Measurements from ENCODE around the gene TRIM21. TPM values are rescaled to one million over a fixed set of nuclear protein-coding genes. Genes with fewer than 3 reads are reported as not detected.

TRIM21 gene
- total RNA-seq: 100 to 1,000 TPM in 1 of 2 donors, 10 to 100 TPM in 1; 57.5 to 100 TPM

DNA sequence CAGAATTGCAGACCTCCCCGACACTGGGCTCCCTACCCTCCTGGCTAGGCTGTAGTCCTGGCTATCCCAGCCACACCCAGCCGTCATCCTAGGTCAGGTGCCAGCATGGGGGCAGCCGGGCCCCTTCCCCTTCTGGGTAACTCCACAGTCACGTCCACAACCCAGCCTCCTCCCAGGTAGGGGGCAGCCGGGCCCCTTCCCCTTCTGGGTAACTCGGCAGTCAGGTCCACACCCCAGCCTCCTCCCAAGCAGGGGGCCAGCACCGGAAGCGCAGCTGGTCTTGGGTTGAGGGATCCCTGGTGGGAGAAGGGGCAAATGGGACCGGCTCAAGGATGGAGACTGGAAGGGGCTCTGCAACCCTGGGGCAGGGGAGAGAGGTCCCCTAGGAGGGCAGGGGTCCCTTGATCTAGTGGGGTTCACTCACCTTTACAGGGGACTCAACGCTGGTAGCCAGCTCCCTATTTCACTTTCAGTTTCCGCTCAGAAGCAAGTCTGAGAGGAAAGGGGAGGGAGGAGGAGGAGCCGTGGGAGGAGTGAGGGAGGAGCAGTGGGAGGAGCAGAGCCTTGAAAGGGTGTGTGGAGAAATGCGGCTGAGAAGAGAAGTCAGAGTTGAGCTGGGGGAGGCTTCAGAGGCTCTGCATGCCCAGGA, at the start of gene TRIM21:
TSS of gene TRIM21 (minus strand) at position 494 of the 649 bp plus-strand sequence. CDS start 3,293 bp downstream, outside the sequence.

DNA sequence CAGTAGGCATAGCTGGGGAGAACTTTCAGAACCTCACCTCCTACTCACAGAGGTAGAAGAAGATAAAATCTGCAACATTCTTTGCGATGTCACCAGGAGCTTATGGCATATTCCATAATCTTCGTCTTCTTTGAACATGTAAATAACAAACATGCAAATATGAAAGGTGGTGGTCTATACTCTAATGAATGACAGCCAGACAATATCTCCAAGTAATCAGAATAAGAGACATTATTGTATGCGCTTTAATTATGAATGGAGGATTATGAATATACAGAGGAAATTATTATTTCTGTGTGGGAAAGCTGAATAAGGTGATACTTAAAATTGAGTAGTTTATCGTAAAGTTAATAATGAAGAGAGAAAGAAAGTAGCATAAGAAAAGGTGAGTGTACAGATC, 25.2 kb downstream of the TRIM21 start, which contains the start of gene OR52B4:
TSS of gene OR52B4 (minus strand) at position 101 of the 400 bp plus-strand sequence. CDS start at position 10, 91 bp downstream.

Other genes with a start within 250 kb of the TRIM21 start
- gene OR52B4, start 25.3 kb downstream of the TRIM21 start, total RNA-seq: not detected
- under 1 TPM; 0.34 to 1.00 TPM for gene OR52K2, start 55.6 kb upstream of the TRIM21 start, total RNA-seq
- under 1 TPM; under 0.01 TPM for gene OR52K1, start 88.9 kb upstream of the TRIM21 start, total RNA-seq
- gene OR52M1, start 151.5 kb upstream of the TRIM21 start, total RNA-seq: not detected
- not detected for gene OR52I2, start 188.0 kb upstream of the TRIM21 start, total RNA-seq
- gene OR52I1, start 200.3 kb upstream of the TRIM21 start, total RNA-seq: not detected
- 10 to 100 TPM in 1 of 2 donors, 1 to 10 TPM in 1; 8.3 to 10.7 TPM for gene TRIM68, start 214.5 kb upstream of the TRIM21 start, total RNA-seq
- gene OR51D1, start 243.8 kb upstream of the TRIM21 start, total RNA-seq: not detected